HG03469 (cell line): Measurements from ENCODE around the gene PLCB1.
"Not testable (repeated sequence)": the region's sequence is repeated elsewhere in the genome, so short reads cannot be mapped to it uniquely, and the experiment has no call there.

Experiments
- ATAC-seq: cut with Tn5 transposase; IDR thresholded peaks from one replicate; pipeline ENCODE4 v1.9.1; 2021; ENCODE audit warnings: mild to moderate bottlenecking, moderate library complexity, moderate number of reproducible peaks; ENCODE audit not compliant: unreplicated experiment

PLCB1 gene

GRCh38 chr20:8578161-8578865 is 446.2 kb downstream of the PLCB1 start:
- no peak for ATAC-seq

DNA sequence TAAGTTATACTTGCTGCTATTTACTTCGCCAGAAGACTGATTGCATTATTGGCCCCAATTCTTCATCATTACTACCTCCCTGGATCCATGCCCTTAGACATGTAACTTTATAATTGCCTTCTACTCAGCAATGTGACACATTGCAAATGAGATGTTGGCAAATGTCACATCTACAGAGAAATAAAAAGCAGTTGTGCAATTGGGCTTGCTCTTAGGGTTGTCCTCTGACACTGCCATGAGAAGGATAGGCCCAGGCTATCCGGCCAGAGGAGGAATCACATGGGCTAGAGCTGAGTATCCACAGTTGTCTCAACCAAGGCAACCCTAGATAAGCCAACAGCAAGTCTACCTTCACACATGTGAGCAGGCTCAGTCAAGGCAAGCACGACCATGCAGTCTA is 447.0 kb downstream of the PLCB1 start:
- ATAC-seq, result no peak

DNA sequence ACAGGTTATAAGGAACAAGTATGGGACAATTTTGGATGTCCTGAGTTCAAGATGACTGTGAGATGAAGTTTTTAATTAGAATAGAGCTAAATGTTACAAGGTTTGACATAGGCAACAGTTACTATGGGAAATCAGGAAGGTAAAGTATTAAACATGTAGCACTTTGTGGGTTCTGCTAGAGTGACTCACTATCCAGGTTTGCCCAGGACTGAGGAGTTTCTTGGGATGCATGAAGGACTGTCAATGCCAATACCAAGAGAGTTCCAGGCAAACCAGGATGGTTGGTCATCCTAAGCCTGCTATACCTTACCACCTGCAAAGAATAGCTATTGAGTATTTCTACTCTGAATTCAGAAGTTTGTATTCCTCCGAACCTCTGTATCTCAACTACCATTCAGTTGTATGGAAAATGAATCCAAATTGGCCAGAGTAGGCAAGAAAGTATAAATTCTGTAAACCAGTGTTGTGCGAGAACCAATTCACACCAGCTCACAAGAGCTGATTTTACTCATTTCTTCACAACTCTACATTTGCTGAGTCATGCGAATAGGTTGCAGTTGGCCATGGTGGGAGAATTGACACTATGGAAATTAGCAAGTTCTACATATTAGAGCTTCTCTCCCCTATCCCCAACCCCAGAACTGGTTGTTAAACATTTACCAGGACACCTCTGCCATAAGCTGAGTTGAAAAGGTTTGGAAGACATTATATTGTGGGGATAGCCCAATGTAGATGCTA is 449.5 kb downstream of the PLCB1 start:
- ATAC-seq, result no peak

- ATAC-seq, result no peak
These were observed 451.0 kb downstream of the PLCB1 start for GRCh38 chr20:8583012-8583565.

DNA sequence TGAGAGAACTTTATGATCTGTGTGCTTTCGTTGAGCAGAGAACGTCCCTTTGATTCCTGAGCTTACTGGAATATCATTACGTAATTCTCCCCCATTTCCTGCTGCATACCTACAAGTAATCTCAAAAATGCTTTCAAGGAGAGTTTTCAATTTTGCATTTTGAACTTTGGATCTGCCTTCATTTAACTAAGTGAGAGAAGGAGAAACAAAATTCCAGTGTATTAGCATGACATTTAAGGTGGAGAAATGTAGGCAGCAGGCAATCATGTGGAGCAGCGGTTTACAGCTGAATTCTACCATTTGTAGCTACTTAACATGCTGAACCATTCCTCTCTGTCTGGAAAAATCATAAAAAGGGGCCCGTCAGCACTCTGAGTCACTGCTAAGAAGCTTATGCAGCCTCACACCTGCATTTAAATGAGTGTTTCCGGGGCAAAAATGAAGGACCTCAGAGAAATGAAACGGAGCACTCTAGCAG is 451.5 kb downstream of the PLCB1 start:
- no peak for ATAC-seq

- no peak for ATAC-seq
These were observed 455.2 kb downstream of the PLCB1 start for GRCh38 chr20:8587251-8587650.

- ATAC-seq, result no peak
These were observed 455.7 kb downstream of the PLCB1 start for GRCh38 chr20:8587810-8588209.

GRCh38 chr20:8589956-8590355 is 457.9 kb downstream of the PLCB1 start:
- ATAC-seq, result no peak

DNA sequence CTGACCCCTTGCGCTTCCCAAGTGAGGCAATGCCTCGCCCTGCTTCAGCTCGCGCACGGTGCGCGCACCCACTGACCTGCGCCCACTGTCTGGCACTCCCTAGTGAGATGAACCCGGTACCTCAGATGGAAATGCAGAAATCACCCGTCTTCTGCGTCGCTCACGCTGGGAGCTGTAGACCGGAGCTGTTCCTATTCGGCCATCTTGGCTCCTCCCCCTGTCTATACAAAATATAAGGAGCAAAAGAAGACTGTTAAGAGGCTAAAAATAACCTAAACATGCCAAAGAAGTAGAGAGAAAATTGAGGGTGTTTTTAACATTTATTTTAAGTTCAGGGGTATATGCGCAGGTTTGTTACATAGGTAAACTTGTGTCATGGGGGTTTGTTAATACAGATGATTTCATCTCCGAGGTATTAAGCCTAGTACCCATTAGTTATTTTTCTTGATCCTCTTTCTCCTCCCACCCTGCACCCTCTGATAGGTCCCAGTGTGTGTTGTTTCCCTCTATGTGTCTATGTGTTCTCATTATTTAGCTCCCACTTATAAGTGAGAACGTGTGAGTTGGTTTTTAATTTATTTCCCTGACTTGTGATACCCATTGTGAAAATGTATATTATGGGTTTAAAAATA is 469.0 kb downstream of the PLCB1 start:
- ATAC-seq, result not testable (repeated sequence)

- ATAC-seq, result peak; percentile 96
These were observed 469.5 kb downstream of the PLCB1 start for GRCh38 chr20:8601542-8601912.

DNA sequence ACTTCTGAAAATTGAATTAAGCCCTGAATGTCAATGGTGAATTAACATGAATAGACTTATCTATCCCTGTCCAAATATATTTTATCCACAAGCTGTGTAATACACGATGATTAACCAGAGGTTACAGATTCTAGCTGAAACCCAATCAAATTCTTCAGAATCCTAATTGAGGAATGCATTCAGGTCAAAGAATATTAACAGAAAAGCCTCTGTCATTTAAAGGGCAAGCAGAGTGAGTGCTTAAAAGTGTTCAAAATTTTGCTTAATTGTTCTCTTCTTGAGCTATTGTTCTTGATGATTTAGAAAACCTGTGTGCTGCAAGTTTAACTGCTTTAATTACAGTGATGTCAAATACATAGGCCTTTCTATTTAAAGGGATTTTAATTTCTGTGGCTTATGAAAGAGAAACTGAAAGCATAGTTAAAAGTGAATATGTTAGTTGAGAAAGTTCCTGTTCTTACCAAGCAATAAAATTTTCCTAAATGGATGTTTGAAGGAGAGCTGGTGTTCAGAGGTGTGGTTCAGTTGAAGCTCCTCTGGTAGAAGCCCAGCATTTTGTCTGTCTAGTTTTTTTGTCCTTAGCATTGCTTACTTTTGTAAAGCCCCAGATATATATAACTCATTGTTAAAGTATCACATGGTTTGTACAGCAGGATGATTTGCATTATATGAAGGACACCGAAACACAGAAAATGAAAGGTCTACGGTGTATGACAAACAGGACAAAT is 470.5 kb downstream of the PLCB1 start:
- peak; percentile 43 for ATAC-seq

- no peak for ATAC-seq
These were observed 476.4 kb downstream of the PLCB1 start for GRCh38 chr20:8608470-8608869.

DNA sequence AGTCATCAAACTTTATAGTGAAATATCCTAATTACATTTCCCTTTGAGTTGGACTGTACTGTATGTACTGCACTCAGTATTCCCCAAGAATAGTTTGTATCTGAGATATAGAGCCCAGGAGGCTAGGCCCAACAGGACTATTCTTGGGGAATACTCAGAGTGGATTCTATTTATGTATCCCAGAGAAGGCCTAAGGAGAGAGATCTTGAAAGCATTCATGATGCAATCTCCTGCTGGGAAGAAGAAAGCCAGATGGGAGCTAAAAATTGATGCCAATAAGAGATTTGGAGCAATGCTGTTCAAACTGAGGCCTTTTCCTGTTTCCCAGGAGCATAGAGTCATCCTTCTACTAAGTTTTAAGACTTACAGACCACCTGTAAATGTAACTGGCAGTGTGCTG is 484.7 kb downstream of the PLCB1 start:
- no peak for ATAC-seq

GRCh38 chr20:8621001-8621400 is 488.9 kb downstream of the PLCB1 start:
- no peak for ATAC-seq

DNA sequence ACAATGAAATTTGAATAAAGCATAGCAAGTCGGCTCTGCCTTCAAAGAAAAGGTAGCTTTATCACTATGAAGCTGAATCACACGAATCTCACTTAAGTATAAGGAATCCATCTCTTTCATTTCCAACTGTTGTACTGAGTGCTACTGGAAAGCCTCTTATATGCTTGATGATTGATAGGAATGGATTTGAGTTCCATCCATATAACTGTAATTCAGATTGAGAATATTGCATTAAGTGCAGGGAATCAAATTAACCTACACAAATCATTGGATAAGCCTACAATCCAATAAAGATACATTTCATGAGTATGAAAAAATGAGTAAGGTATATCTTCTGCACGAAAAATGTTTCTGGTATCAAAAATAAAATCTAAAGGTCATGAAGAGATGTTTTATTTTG is 492.0 kb downstream of the PLCB1 start:
- no peak for ATAC-seq

GRCh38 chr20:8624616-8625015 is 492.6 kb downstream of the PLCB1 start:
- ATAC-seq, result no peak

- ATAC-seq, result no peak
These were observed 495.4 kb downstream of the PLCB1 start for GRCh38 chr20:8627340-8628004.

GRCh38 chr20:8631271-8631670 is 499.2 kb downstream of the PLCB1 start:
- no peak for ATAC-seq

- ATAC-seq, result no peak
These were observed 501.3 kb downstream of the PLCB1 start for GRCh38 chr20:8633366-8633765.

- ATAC-seq, result no peak
These were observed 503.0 kb downstream of the PLCB1 start for GRCh38 chr20:8635048-8635572.
